Epithelial cell of esophagus (primary cell): ENCODE measurements around the gene SSBP4.
A peak's percentile ranks its signal among the peaks of the same experiment; 100 is the strongest.

ENCODE experiments used
- DNase-seq: peaks from one replicate; pipeline ENCODE4 v3.0.0; 2010; ENCODE audit warnings: low read depth
- H3K4me3 ChIP-seq: 2 replicates; pipeline ENCODE4 v1.5.1; 2011; ENCODE audit warnings: mild to moderate bottlenecking, low read length, control low read depth
- TF ChIP-seq, protein P1 (sequence below): IDR thresholded peaks from 2 replicates; pipeline ENCODE4 v1.5.1; 2011; ENCODE audit warnings: low read depth, mild to moderate bottlenecking, low read length, control low read depth, inconsistent platforms; ENCODE audit not compliant: insufficient read depth; ENCODE audit errors: missing control alignments

The SSBP4 gene

GRCh38 chr19:18384775-18385174 is 34.4 kb upstream of the SSBP4 start:
- no peak overlapping the region for H3K4me3 ChIP-seq
- no peak for DNase-seq
- TF ChIP-seq, protein P1, sequence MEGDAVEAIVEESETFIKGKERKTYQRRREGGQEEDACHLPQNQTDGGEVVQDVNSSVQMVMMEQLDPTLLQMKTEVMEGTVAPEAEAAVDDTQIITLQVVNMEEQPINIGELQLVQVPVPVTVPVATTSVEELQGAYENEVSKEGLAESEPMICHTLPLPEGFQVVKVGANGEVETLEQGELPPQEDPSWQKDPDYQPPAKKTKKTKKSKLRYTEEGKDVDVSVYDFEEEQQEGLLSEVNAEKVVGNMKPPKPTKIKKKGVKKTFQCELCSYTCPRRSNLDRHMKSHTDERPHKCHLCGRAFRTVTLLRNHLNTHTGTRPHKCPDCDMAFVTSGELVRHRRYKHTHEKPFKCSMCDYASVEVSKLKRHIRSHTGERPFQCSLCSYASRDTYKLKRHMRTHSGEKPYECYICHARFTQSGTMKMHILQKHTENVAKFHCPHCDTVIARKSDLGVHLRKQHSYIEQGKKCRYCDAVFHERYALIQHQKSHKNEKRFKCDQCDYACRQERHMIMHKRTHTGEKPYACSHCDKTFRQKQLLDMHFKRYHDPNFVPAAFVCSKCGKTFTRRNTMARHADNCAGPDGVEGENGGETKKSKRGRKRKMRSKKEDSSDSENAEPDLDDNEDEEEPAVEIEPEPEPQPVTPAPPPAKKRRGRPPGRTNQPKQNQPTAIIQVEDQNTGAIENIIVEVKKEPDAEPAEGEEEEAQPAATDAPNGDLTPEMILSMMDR: no peak

DNA sequence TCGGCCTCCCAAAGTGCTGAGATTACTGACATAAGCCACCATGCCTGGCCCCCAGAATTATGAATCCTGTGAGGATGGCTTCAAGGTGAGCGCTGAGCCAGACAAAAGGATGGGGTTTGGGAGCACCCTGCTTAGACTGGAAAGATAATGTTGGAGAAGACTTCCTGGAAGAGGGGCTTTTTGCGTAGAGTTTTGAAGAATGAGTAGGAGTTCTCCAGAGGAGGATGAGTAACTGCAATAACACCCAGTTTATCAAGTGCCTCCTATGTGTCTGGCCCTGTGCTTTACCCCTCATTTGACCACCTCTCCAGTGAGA is 33.9 kb upstream of the SSBP4 start:
- peak; percentile 41 for DNase-seq
- no peak overlapping the region for H3K4me3 ChIP-seq
- TF ChIP-seq, protein P1: no peak

- H3K4me3 ChIP-seq: peak within 1 kb of the TSS; percentile 47
- peak; percentile 49 for DNase-seq
Measured at GRCh38 chr19:18385675-18386542, 33.3 kb upstream of the SSBP4 start, which contains the start of gene GDF15. TSS of gene GDF15 (plus strand) at chr19:18386158. CDS start at chr19:18386190, 32 bp downstream.

DNA sequence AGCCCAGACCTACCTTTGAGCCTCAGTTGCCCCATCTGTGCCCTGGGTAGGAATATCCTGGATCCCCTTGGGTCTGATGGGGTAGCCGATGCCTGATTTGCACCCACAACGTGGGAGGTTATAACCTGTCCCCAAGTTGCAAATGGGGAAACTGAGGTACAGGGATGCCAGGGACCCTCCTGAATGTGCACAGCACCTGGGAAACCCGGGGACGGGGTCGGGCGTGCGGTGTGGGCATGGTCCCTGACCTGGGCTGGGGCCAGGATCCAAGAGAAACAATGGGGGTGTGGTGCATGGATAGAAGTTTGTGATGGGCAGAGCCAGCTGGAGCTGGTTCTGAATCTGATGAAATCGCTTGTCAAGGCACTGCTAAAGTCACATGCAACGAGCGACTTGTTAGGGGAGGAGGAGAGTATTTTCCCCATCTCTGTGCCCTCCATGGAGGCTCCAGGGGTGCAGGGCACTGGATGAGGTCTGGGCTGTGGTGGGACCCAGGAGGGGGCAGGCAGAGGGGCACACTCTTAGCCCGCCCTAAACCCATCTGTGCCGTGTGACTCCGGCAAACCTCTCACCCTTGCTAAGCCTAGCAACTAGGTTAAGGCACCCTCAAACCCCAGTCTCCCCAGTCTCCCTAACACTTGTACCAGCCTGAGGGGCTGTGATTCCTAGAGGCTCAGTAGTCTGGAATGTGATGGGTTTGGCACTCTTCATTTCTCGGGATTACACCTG is 32.5 kb upstream of the SSBP4 start:
- peak overlapping the region; percentile 47 for H3K4me3 ChIP-seq
- TF ChIP-seq, protein P1: no peak
- no peak for DNase-seq

More at GRCh38 chr19:18385675-18386542, 33.3 kb upstream of the SSBP4 start, which contains the start of gene GDF15:
- TF ChIP-seq, protein P1: peak; percentile 57

DNA sequence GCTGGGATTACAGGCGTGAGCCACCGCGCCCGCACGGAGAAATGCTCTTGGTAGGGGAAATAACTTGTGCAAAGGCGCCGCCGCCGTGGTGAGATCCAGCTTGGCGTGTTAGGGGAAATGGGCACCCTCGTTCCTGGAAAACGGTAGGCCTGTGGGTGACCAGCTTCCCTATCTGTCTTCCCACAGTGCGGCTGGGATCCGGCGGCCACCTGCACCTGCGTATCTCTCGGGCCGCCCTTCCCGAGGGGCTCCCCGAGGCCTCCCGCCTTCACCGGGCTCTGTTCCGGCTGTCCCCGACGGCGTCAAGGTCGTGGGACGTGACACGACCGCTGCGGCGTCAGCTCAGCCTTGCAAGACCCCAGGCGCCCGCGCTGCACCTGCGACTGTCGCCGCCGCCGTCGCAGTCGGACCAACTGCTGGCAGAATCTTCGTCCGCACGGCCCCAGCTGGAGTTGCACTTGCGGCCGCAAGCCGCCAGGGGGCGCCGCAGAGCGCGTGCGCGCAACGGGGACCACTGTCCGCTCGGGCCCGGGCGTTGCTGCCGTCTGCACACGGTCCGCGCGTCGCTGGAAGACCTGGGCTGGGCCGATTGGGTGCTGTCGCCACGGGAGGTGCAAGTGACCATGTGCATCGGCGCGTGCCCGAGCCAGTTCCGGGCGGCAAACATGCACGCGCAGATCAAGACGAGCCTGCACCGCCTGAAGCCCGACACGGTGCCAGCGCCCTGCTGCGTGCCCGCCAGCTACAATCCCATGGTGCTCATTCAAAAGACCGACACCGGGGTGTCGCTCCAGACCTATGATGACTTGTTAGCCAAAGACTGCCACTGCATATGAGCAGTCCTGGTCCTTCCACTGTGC is 30.9 kb upstream of the SSBP4 start:
- TF ChIP-seq, protein P1: peak; percentile 61
- DNase-seq: peak; percentile 57
- peak overlapping the region; percentile 11 for H3K4me3 ChIP-seq

GRCh38 chr19:18388960-18389725 is 30.1 kb upstream of the SSBP4 start:
- TF ChIP-seq, protein P1: no peak
- no peak overlapping the region for H3K4me3 ChIP-seq
- DNase-seq: no peak
